ENCODE data around the gene NHS. TPM values are rescaled to one million over a fixed set of nuclear protein-coding genes. Genes with fewer than 3 reads are reported as not detected.
A peak's percentile ranks its signal among the peaks of the same experiment; 100 is the strongest.

NHS gene
- total and polyA plus RNA-seq, 2 of the 13 experiments (the other 11 are each of a cell fraction or from before 2014, with no cell fraction given): 0.02 TPM; not detected in 1

DNA sequence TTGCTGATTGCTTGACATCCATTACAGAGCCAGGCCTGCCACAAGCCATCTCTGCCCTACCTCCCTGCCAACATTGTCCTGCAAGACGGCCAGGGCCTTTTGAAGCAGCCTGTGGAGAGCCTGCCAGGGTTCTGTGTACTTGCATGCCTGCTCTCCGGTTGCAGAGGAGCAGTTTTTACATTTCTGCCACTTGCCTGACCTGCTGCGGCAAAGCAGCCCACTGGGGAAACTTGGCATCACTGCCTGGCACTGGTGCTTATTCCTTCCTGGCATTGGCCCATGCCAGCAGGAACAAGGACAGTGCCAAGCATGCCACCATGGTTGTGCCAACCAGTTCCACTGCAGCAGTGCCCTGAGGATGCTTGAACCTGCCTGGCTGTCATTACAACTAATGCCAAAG is 167.1 kb downstream of the NHS start (continued):
- TF ChIP-seq, protein P1, sequence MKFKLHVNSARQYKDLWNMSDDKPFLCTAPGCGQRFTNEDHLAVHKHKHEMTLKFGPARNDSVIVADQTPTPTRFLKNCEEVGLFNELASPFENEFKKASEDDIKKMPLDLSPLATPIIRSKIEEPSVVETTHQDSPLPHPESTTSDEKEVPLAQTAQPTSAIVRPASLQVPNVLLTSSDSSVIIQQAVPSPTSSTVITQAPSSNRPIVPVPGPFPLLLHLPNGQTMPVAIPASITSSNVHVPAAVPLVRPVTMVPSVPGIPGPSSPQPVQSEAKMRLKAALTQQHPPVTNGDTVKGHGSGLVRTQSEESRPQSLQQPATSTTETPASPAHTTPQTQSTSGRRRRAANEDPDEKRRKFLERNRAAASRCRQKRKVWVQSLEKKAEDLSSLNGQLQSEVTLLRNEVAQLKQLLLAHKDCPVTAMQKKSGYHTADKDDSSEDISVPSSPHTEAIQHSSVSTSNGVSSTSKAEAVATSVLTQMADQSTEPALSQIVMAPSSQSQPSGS (CRISPR knock-in tag; IDR thresholded peaks at IDR 0.05): no peak
- TF ChIP-seq ZNF644 (CRISPR knock-in tag; IDR thresholded peaks at IDR 0.05; ENCODE audit: low read depth): no peak
- TF ChIP-seq, protein P2, sequence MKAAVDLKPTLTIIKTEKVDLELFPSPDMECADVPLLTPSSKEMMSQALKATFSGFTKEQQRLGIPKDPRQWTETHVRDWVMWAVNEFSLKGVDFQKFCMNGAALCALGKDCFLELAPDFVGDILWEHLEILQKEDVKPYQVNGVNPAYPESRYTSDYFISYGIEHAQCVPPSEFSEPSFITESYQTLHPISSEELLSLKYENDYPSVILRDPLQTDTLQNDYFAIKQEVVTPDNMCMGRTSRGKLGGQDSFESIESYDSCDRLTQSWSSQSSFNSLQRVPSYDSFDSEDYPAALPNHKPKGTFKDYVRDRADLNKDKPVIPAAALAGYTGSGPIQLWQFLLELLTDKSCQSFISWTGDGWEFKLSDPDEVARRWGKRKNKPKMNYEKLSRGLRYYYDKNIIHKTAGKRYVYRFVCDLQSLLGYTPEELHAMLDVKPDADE (CRISPR knock-in tag; IDR thresholded peaks at IDR 0.05): no peak
- no peak for TF ChIP-seq NFYB (CRISPR knock-in tag; IDR thresholded peaks at IDR 0.05)
- TF ChIP-seq CREM (IDR thresholded peaks at IDR 0.05): no peak
- TF ChIP-seq CREM (CRISPR knock-in tag; IDR thresholded peaks at IDR 0.05): no peak
- TF ChIP-seq, protein P3, sequence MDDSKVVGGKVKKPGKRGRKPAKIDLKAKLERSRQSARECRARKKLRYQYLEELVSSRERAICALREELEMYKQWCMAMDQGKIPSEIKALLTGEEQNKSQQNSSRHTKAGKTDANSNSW (CRISPR knock-in tag; IDR thresholded peaks at IDR 0.05; ENCODE audit: borderline replicate concordance): no peak
- TF ChIP-seq ZBTB8A (CRISPR knock-in tag; IDR thresholded peaks at IDR 0.05; ENCODE audit: borderline replicate concordance, low read depth): no peak

DNA sequence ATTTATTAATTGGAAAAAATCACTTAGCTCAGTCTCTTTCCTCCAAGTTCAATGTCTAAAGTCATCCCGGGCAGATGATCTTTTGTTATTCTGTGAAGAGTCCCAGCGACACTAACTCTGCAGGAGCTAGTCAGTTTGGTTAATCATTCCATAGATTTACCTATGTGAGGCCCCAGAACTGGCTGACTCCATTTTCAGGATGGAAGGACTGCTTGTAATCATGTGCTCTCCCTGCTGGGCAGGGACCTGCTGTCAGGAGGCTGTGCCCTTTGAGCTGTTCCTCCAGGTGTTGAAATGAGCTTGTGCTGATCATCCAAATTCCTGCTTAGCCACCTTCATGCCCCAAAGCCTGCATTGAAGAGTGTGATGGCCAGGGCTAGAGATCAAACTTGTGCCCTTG is 169.8 kb downstream of the NHS start:
- ATAC-seq (peak; percentile 76), DNase-seq (ENCODE audit: low spot score) (peak; percentile 6), FAIRE-seq (peak; percentile 40)
- Histone ChIP-seq H3K27me3 (ENCODE audit: control insufficient read depth in 1 of 2, insufficient read depth in 2 of 2, low read length in 2 of 2) (no peaks in the 10 kb centered on the region), H3K4me2 (ENCODE audit: low read depth, low read length) (no peak overlapping the region), H3K4me1 (ENCODE audit: insufficient read depth, low read length) (peaks cover 9% of the 10 kb centered on the region; the same call in 1 of the 2 replicates), H3K9ac (ENCODE audit: insufficient read depth, low read depth, low read length) (no peak overlapping the region), H3K9me3 (ENCODE audit: low read length) (no peaks in the 10 kb centered on the region), H2AFZ (ENCODE audit: low read length) (no peak overlapping the region), H3K79me2 (ENCODE audit: insufficient read depth, low read length) (no peaks in the 10 kb centered on the region), H3K27ac (ENCODE audit: extremely low read length, insufficient read depth, low read length) (no peak overlapping the region), H3K36me3 (replicated peaks in 1 of 2; ENCODE audit: control insufficient read depth in 1 of 2, insufficient read depth in 2 of 2, low read length in 2 of 2) (no peaks in the 10 kb centered on the region), H3K4me3 (replicated peaks in 1 of 3; ENCODE audit: insufficient read depth in 1 of 3, low read depth in 2 of 3, low read length in 3 of 3) (no peak overlapping the region), H4K20me1 (ENCODE audit: insufficient read depth, low read length) (no peaks in the 10 kb centered on the region)
- CTCF ChIA-PET (ENCODE audit: low intra/inter-chr PET ratio, low total read pairs): no interaction called here
- POLR2A ChIA-PET: no interaction called here
- in situ Hi-C loops (cut with HindIII; ENCODE audit: extremely low pct_ligation_motif_present, low pct_unique_long_range_greater_than_20kb) (no loop called here), intact Hi-C loops (cut with micrococcal nuclease; ENCODE audit: unreplicated experiment) (loop anchor here (5.0 kb wide), 1 partner anchor 837 kb away; no protein-coding TSS in a partner anchor)
- no TSS peak for BruUV-seq (replicated peaks)
- TF ChIP-seq SNAI1 (CRISPR knock-in tag; IDR thresholded peaks at IDR 0.05; ENCODE audit: borderline replicate concordance) (no peak), HNF4A (CRISPR knock-in tag; IDR thresholded peaks at IDR 0.05) (0 out of 2 replicates have a peak, but pooled peaks have one; percentile 28)
- 0% methylated on average over 2 of the region's 2 CpGs for WGBS (ENCODE audit: low lambda C conversion rate)
